ENCODE data around the gene EHMT1. TPM values are rescaled to one million over a fixed set of nuclear protein-coding genes. Genes with fewer than 3 reads are reported as not detected.

EHMT1 gene
- polyA plus RNA-seq, 1 of the 3 experiments (the other 2 are of a cell fraction): 39.5 TPM

DNA sequence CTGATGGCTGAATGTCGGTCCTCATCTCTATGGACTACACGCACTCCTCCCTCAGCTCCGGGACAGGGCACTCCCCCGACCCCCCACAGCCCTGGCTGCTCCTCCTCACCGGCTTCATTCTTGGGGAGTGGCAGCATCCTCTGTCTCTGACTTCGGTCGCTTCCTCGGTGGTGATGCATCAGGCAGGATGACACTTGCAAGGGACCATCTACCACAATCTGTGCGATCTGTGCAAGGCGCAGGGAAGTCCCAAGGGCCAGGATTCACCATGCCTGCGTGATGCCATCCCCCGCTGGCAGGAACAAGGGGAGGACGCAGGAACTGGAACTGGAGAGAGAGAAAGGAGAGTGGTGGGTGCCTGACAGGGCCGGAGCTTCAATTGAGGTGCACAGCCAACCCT, 256.5 kb downstream of the EHMT1 start:
- 69% methylated on average over 13 of the region's 14 CpGs for WGBS (ENCODE audit: low lambda C conversion rate)
- Histone ChIP-seq H4K20me1 (ENCODE audit: insufficient read depth) (no peaks in the 10 kb centered on the region), H3K4me3 (ENCODE audit: low read depth in 2 of 2, low read length in 1 of 2) (no peak overlapping the region), H3K4me2 (no peak overlapping the region), H3K27me3 (ENCODE audit: insufficient read depth) (no peaks in the 10 kb centered on the region), H3K9me3 (no peaks in the 10 kb centered on the region), H3K9ac (no peak overlapping the region), H3K9me2 (no peaks in the 10 kb centered on the region), H3K27ac (ENCODE audit: low read depth in 2 of 2, low read length in 1 of 2) (no peak overlapping the region), H3K36me3 (replicated peaks in 1 of 2; ENCODE audit: control insufficient read depth in 1 of 2, insufficient read depth in 2 of 2, low read length in 1 of 2) (no peaks in the 10 kb centered on the region), H3K4me1 (ENCODE audit: control insufficient read depth in 1 of 2, insufficient read depth in 2 of 2, low read depth in 1 of 2, low read length in 1 of 2) (peaks cover 0 to 13% of the 10 kb centered on the region in 2 experiments; a peak in 1 of 4 replicates), H2AFZ (ENCODE audit: low read depth) (no peak overlapping the region), H3F3A (replicated peaks; ENCODE audit: insufficient read depth) (no peaks in the 10 kb centered on the region), H3K79me2 (ENCODE audit: insufficient read depth) (no peaks in the 10 kb centered on the region)
- POLR2A ChIA-PET: interaction anchor here (0.9 kb wide), 1 partner anchor 24 kb away, joined by 3 read pairs; no protein-coding TSS in a partner anchor
- no peak for TF ChIP-seq EP300 (IDR thresholded peaks at IDR 0.05; ENCODE audit: borderline replicate concordance in 1 of 2, low read depth in 1 of 2, low read length in 1 of 2)
- TF ChIP-seq NRF1 (IDR thresholded peaks at IDR 0.05; ENCODE audit: low read depth, low read length): no peak
- TF ChIP-seq, protein P1, sequence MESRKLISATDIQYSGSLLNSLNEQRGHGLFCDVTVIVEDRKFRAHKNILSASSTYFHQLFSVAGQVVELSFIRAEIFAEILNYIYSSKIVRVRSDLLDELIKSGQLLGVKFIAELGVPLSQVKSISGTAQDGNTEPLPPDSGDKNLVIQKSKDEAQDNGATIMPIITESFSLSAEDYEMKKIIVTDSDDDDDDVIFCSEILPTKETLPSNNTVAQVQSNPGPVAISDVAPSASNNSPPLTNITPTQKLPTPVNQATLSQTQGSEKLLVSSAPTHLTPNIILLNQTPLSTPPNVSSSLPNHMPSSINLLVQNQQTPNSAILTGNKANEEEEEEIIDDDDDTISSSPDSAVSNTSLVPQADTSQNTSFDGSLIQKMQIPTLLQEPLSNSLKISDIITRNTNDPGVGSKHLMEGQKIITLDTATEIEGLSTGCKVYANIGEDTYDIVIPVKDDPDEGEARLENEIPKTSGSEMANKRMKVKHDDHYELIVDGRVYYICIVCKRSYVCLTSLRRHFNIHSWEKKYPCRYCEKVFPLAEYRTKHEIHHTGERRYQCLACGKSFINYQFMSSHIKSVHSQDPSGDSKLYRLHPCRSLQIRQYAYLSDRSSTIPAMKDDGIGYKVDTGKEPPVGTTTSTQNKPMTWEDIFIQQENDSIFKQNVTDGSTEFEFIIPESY (IDR thresholded peaks at IDR 0.05; ENCODE audit: borderline replicate concordance, low read depth): no peak
- DNase-seq: no peak
- CTCF ChIA-PET: interaction anchor here (1.3 kb wide), 1 partner anchor 18 kb away, joined by 3 read pairs; no protein-coding TSS in a partner anchor

DNA sequence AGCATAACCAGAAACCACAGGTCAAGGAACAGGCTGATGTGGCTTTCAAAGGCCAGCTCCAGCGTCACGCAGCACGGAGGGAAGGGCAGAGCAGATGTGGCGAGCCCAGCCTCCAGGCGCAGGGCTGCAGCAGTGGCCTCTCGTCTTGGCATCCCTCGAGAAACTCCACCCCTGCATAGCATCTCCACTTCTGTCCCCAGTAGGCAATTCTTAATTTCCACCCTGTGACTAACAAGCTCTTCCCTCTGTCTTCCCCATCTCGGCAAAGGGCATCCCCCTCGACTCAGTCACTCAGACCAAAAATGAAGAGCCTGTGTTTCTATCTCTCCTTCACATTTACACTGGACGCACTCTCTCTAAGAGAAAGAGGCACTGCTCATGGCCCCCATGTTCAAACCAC, 257.0 kb downstream of the EHMT1 start:
- ChIA-PET CTCF (interaction anchor here (1.3 kb wide), 1 partner anchor 19 kb away, joined by 3 read pairs; no protein-coding TSS in a partner anchor), POLR2A (interaction anchor here (0.9 kb wide), 1 partner anchor 24 kb away, joined by 3 read pairs; no protein-coding TSS in a partner anchor)
- no peaks in the 10 kb centered on the region for H3K9me3 ChIP-seq
- H3F3A ChIP-seq (replicated peaks; ENCODE audit: insufficient read depth): no peaks in the 10 kb centered on the region
- no peaks in the 10 kb centered on the region for H3K79me2 ChIP-seq (ENCODE audit: insufficient read depth)
- TF ChIP-seq FOXJ3 (CRISPR knock-in tag; IDR thresholded peaks at IDR 0.05) (no peak), ELF1 (IDR thresholded peaks at IDR 0.05) (no peak), FOXM1 (IDR thresholded peaks at IDR 0.05; ENCODE audit: low read depth) (no peak)
- TF ChIP-seq, protein P2, sequence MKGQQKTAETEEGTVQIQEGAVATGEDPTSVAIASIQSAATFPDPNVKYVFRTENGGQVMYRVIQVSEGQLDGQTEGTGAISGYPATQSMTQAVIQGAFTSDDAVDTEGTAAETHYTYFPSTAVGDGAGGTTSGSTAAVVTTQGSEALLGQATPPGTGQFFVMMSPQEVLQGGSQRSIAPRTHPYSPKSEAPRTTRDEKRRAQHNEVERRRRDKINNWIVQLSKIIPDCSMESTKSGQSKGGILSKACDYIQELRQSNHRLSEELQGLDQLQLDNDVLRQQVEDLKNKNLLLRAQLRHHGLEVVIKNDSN (IDR thresholded peaks at IDR 0.05; ENCODE audit: borderline replicate concordance, low read depth): no peak
- H3K36me3 ChIP-seq (replicated peaks in 1 of 2; ENCODE audit: control insufficient read depth in 1 of 2, insufficient read depth in 2 of 2, low read length in 1 of 2): no peaks in the 10 kb centered on the region
- H3K9ac ChIP-seq: no peak overlapping the region
- H3K27ac ChIP-seq (ENCODE audit: low read depth in 2 of 2, low read length in 1 of 2): no peak overlapping the region
- H3K4me1 ChIP-seq (ENCODE audit: control insufficient read depth in 1 of 2, insufficient read depth in 2 of 2, low read depth in 1 of 2, low read length in 1 of 2): peaks cover 0 to 13% of the 10 kb centered on the region in 2 experiments; a peak in 1 of 4 replicates
- no peak for DNase-seq
- no peak overlapping the region for H2AFZ ChIP-seq (ENCODE audit: low read depth)
- H3K4me3 ChIP-seq (ENCODE audit: low read depth in 2 of 2, low read length in 1 of 2): no peak overlapping the region
- H3K27me3 ChIP-seq (ENCODE audit: insufficient read depth): no peaks in the 10 kb centered on the region
- no peak overlapping the region for H3K4me2 ChIP-seq
- no peaks in the 10 kb centered on the region for H3K9me2 ChIP-seq
- H4K20me1 ChIP-seq (ENCODE audit: insufficient read depth): no peaks in the 10 kb centered on the region
- WGBS (ENCODE audit: low lambda C conversion rate): 72% methylated on average over 9 of the region's 10 CpGs

DNA sequence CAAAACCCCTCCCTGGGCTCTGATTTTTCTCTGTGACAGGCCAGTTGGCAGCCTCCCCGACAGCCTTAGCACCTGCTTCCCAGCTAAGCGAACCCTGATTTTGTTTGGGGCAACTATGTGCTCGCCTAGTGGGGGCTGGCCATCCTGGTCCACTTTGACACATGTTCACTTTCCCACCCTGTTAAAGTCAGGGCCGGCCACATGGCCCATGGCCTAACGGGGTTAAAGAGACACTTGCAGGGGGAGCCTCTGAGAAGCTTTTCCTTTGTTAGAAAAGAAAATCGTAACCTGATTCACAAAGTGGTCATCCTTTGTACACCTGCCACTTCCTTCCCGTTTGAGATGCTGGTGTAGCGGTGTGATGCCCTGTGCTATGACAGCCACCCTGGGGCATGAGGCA, 257.5 kb downstream of the EHMT1 start:
- H4K20me1 ChIP-seq (ENCODE audit: insufficient read depth): no peaks in the 10 kb centered on the region
- no peaks in the 10 kb centered on the region for H3K36me3 ChIP-seq (replicated peaks in 1 of 2; ENCODE audit: control insufficient read depth in 1 of 2, insufficient read depth in 2 of 2, low read length in 1 of 2)
- peaks cover 0 to 13% of the 10 kb centered on the region in 2 experiments; a peak in 1 of 4 replicates for H3K4me1 ChIP-seq (ENCODE audit: control insufficient read depth in 1 of 2, insufficient read depth in 2 of 2, low read depth in 1 of 2, low read length in 1 of 2)
- H3K27ac ChIP-seq (ENCODE audit: low read depth in 2 of 2, low read length in 1 of 2): no peak overlapping the region
- POLR2A ChIA-PET: interaction anchor here (0.9 kb wide), 1 partner anchor 25 kb away, joined by 3 read pairs; no protein-coding TSS in a partner anchor
- CTCF ChIA-PET: interaction anchor here (1.3 kb wide), 1 partner anchor 19 kb away, joined by 3 read pairs; no protein-coding TSS in a partner anchor
- no peak overlapping the region for H3K4me2 ChIP-seq
- no peaks in the 10 kb centered on the region for H3K9me3 ChIP-seq
- H2AFZ ChIP-seq (ENCODE audit: low read depth): no peak overlapping the region
- TF ChIP-seq NFIC (IDR thresholded peaks at IDR 0.05; ENCODE audit: borderline replicate concordance) (no peak), POLR2AphosphoS5 (IDR thresholded peaks at IDR 0.05; ENCODE audit: low read depth, low read length) (no peak), EZH2phosphoT487 (IDR thresholded peaks at IDR 0.05; ENCODE audit: borderline replicate concordance, low read depth) (no peak), EP300 (IDR thresholded peaks at IDR 0.05; ENCODE audit: borderline replicate concordance in 1 of 2, low read depth in 1 of 2, low read length in 1 of 2) (no peak), SIN3A (IDR thresholded peaks at IDR 0.05; ENCODE audit: borderline replicate concordance, low read depth, low read length) (no peak)
- TF ChIP-seq, protein P3, sequence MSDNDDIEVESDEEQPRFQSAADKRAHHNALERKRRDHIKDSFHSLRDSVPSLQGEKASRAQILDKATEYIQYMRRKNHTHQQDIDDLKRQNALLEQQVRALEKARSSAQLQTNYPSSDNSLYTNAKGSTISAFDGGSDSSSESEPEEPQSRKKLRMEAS (IDR thresholded peaks at IDR 0.05; ENCODE audit: low read depth): no peak
- TF ChIP-seq, protein P4, sequence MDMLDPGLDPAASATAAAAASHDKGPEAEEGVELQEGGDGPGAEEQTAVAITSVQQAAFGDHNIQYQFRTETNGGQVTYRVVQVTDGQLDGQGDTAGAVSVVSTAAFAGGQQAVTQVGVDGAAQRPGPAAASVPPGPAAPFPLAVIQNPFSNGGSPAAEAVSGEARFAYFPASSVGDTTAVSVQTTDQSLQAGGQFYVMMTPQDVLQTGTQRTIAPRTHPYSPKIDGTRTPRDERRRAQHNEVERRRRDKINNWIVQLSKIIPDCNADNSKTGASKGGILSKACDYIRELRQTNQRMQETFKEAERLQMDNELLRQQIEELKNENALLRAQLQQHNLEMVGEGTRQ (IDR thresholded peaks at IDR 0.05; ENCODE audit: borderline replicate concordance, low read depth, low read length): no peak
- TF ChIP-seq, protein P5, sequence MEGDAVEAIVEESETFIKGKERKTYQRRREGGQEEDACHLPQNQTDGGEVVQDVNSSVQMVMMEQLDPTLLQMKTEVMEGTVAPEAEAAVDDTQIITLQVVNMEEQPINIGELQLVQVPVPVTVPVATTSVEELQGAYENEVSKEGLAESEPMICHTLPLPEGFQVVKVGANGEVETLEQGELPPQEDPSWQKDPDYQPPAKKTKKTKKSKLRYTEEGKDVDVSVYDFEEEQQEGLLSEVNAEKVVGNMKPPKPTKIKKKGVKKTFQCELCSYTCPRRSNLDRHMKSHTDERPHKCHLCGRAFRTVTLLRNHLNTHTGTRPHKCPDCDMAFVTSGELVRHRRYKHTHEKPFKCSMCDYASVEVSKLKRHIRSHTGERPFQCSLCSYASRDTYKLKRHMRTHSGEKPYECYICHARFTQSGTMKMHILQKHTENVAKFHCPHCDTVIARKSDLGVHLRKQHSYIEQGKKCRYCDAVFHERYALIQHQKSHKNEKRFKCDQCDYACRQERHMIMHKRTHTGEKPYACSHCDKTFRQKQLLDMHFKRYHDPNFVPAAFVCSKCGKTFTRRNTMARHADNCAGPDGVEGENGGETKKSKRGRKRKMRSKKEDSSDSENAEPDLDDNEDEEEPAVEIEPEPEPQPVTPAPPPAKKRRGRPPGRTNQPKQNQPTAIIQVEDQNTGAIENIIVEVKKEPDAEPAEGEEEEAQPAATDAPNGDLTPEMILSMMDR (IDR thresholded peaks at IDR 0.05): no peak
- H3F3A ChIP-seq (replicated peaks; ENCODE audit: insufficient read depth): no peaks in the 10 kb centered on the region
- no peaks in the 10 kb centered on the region for H3K79me2 ChIP-seq (ENCODE audit: insufficient read depth)
- H3K9me2 ChIP-seq: no peaks in the 10 kb centered on the region
- H3K9ac ChIP-seq: no peak overlapping the region
- H3K27me3 ChIP-seq (ENCODE audit: insufficient read depth): no peaks in the 10 kb centered on the region
- WGBS (ENCODE audit: low lambda C conversion rate): 51% methylated on average over 8 of the region's 8 CpGs
- H3K4me3 ChIP-seq (ENCODE audit: low read depth in 2 of 2, low read length in 1 of 2): no peak overlapping the region
- DNase-seq: no peak
